DND-41 (cell line): ENCODE results near the gene CSNK1A1L.

Source experiments
- ATAC-seq: fragments of 200-7000 bp; cut with Tn5 transposase; 3 replicates; pipeline ENCODE4 v1.9.1; 2021; ENCODE audit warnings: low read depth; ENCODE audit not compliant: insufficient read depth
- DNase-seq: peaks from one replicate; pipeline ENCODE4 v3.0.0-alpha.2; 2020
- H2AFZ ChIP-seq: 2 replicates; pipeline ENCODE4 v1.6.0; 2012; ENCODE audit warnings: low read depth, low read length
- H3K27ac ChIP-seq: 2 replicates; pipeline ENCODE4 v1.5.1; 2012; ENCODE audit warnings: low read length, inconsistent platforms
- H3K27me3 ChIP-seq: fragments of 200-600 bp; sonication (generic); 2 replicates; pipeline ENCODE4 v1.6.0; 2012; ENCODE audit warnings: low read length, mild to moderate bottlenecking, inconsistent platforms; ENCODE audit not compliant: insufficient read depth, poor library complexity
- H3K36me3 ChIP-seq: 2 replicates; pipeline ENCODE4 v1.5.1; 2012; ENCODE audit warnings: low read length, inconsistent platforms; ENCODE audit not compliant: insufficient read depth
- H3K4me1 ChIP-seq: 2 replicates; pipeline ENCODE4 v1.5.1; 2012; ENCODE audit warnings: mild to moderate bottlenecking, low read length; ENCODE audit not compliant: insufficient read depth
- H3K4me2 ChIP-seq: 2 replicates; pipeline ENCODE4 v1.6.0; 2012; ENCODE audit warnings: mild to moderate bottlenecking, moderate library complexity, low read length, inconsistent platforms; ENCODE audit not compliant: insufficient read depth
- H3K4me3 ChIP-seq, 2 experiments: fragments of 200-600 bp in 1 of 2; shearing (Covaris generic) in 1 of 2; 2 replicates each; pipeline ENCODE4 v1.5.1; 2012 to 2016; ENCODE audit warnings: inconsistent platforms in 2 of 2, low read length in 2 of 2, mild to moderate bottlenecking in 2 of 2, low read depth in 1 of 2, moderate library complexity in 1 of 2
- H3K79me2 ChIP-seq: 2 replicates; pipeline ENCODE4 v1.6.0; 2012; ENCODE audit warnings: low read length, inconsistent platforms; ENCODE audit not compliant: insufficient read depth
- H3K9ac ChIP-seq: 2 replicates; pipeline ENCODE4 v1.6.0; 2012; ENCODE audit warnings: low read depth, mild to moderate bottlenecking, inconsistent platforms, low read length, moderate library complexity
- H3K9me3 ChIP-seq: 2 replicates; pipeline ENCODE4 v1.5.1; 2012; ENCODE audit warnings: low read length, moderate library complexity, mild to moderate bottlenecking, inconsistent platforms; ENCODE audit not compliant: insufficient read depth, severe bottlenecking
- H4K20me1 ChIP-seq: 2 replicates; pipeline ENCODE4 v1.6.0; 2012; ENCODE audit warnings: low read length; ENCODE audit not compliant: insufficient read depth
- EZH2 ChIP-seq: IDR thresholded peaks from 3 replicates; pipeline ENCODE4 v1.6.1; 2012; ENCODE audit warnings: borderline replicate concordance, low read depth, mild to moderate bottlenecking, moderate library complexity, low read length, inconsistent platforms; ENCODE audit not compliant: severe bottlenecking
- TF ChIP-seq, protein P1 (sequence below): IDR thresholded peaks from 2 replicates; pipeline ENCODE4 v1.5.1; 2012; ENCODE audit warnings: borderline replicate concordance, low read length, moderate library complexity, mild to moderate bottlenecking; ENCODE audit not compliant: poor library complexity, severe bottlenecking; ENCODE audit errors: extremely low read depth

The CSNK1A1L gene

DNA sequence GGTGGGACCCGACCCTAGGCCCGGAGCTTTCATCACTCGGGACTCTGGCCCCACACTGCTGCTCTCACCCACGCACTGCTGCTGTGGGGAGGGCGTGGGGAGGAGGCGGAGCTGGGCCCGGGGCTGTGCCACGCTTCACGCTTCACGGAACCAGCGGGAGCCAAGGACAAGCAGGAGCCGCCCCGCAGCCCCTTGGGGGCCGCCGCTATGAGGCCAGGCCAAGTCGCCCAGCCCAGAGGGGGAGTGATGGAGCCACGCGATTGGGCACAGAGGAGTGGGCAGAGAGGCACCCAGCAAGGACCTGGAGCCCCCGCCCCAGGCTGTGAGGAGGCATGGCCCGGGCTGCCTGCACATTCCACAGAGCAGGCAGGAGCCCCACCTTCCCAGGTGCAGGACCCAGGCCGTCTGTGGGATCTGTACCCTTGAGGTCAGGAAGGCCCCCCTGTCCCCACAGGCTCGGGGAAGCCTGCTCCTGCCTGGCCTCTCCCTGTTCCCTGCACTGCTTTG, 35.8 kb downstream of the CSNK1A1L start:
- DNase-seq: no peak
- H3K4me2 ChIP-seq: no peak overlapping the region
- H3K27me3 ChIP-seq: peaks cover 10% of the 10 kb centered on the region
- H2AFZ ChIP-seq: no peak overlapping the region
- no peak overlapping the region for H3K27ac ChIP-seq
- H3K9me3 ChIP-seq: no peaks in the 10 kb centered on the region
- ATAC-seq: no peak
- H3K4me3 ChIP-seq: no peak overlapping the region
- H3K4me1 ChIP-seq: no peaks in the 10 kb centered on the region
- H3K36me3 ChIP-seq: no peaks in the 10 kb centered on the region
- no peak overlapping the region for H3K9ac ChIP-seq
- TF ChIP-seq, protein P1, sequence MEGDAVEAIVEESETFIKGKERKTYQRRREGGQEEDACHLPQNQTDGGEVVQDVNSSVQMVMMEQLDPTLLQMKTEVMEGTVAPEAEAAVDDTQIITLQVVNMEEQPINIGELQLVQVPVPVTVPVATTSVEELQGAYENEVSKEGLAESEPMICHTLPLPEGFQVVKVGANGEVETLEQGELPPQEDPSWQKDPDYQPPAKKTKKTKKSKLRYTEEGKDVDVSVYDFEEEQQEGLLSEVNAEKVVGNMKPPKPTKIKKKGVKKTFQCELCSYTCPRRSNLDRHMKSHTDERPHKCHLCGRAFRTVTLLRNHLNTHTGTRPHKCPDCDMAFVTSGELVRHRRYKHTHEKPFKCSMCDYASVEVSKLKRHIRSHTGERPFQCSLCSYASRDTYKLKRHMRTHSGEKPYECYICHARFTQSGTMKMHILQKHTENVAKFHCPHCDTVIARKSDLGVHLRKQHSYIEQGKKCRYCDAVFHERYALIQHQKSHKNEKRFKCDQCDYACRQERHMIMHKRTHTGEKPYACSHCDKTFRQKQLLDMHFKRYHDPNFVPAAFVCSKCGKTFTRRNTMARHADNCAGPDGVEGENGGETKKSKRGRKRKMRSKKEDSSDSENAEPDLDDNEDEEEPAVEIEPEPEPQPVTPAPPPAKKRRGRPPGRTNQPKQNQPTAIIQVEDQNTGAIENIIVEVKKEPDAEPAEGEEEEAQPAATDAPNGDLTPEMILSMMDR: no peak
- no peak for TF ChIP-seq EZH2
- H4K20me1 ChIP-seq: no peaks in the 10 kb centered on the region
- no peaks in the 10 kb centered on the region for H3K79me2 ChIP-seq

DNA sequence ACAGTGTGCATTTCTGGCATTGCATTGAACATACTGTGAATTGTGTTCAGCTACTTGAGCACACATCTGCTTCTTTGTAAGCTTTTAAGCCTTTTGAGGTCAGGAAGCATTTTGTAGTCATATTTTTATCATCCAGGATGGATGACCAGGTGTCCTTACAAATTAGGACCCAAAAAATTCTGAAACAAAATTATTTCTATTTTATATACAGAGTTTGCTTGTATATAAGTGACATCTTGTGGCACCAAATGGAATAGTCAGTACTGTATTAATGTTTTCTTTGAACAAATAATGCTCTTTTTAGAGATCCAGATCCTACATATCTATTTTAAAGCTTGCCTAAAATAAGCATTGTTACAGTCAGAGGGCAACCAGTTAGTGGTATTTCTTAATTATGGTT, 36.5 kb downstream of the CSNK1A1L start:
- H3K27me3 ChIP-seq: peaks cover 10% of the 10 kb centered on the region
- TF ChIP-seq, protein P1: peak; percentile 42
- TF ChIP-seq EZH2: no peak
- no peaks in the 10 kb centered on the region for H4K20me1 ChIP-seq
- H3K4me3 ChIP-seq: no peak overlapping the region
- H3K9me3 ChIP-seq: no peaks in the 10 kb centered on the region
- H3K79me2 ChIP-seq: no peaks in the 10 kb centered on the region
- H2AFZ ChIP-seq: no peak overlapping the region
- H3K4me1 ChIP-seq: no peaks in the 10 kb centered on the region
- H3K9ac ChIP-seq: no peak overlapping the region
- no peak overlapping the region for H3K4me2 ChIP-seq
- DNase-seq (no peak), ATAC-seq (no peak)
- no peak overlapping the region for H3K27ac ChIP-seq
- H3K36me3 ChIP-seq: no peaks in the 10 kb centered on the region

DNA sequence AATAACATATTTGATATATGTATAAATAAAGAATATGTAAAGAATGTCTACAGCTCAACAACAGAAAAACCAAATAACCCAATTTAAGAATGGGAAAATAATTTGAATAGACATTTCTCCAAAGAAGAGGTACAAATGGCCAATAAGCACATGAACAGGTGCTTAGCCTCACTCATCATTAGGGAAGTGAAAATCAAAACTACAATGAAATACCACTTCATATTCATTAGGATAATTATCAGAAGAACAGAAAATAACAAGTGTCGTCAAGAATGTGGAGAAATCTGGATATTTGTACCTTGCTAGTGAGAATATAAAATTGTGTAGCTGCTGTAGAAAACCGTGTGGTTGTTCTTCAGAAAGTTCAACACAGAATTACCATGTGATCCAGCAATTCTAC, 37.6 kb downstream of the CSNK1A1L start:
- Histone ChIP-seq H3K79me2 (no peaks in the 10 kb centered on the region), H3K36me3 (no peaks in the 10 kb centered on the region), H4K20me1 (no peaks in the 10 kb centered on the region), H3K4me2 (no peak overlapping the region), H3K4me3 (no peak overlapping the region), H3K27me3 (peaks cover 11% of the 10 kb centered on the region), H3K9ac (no peak overlapping the region), H3K9me3 (no peaks in the 10 kb centered on the region), H3K4me1 (no peaks in the 10 kb centered on the region), H3K27ac (no peak overlapping the region), H2AFZ (no peak overlapping the region)
- TF ChIP-seq EZH2: no peak
- TF ChIP-seq, protein P1: no peak
- DNase-seq (no peak), ATAC-seq (no peak)
